ENCODE results near the gene CD3D. TPM values are rescaled to one million over a fixed set of nuclear protein-coding genes. Genes with fewer than 3 reads are reported as not detected.

Gene CD3D
- polyA plus RNA-seq, 3 donors = 0.25 to 0.61 (median 0.35) TPM

- no peak for DNase-seq (ENCODE audit: low read depth in 3 of 3, low spot score in 2 of 3)
These were observed 37.8 kb downstream of the CD3D start, which contains the start of gene CD3E for GRCh38 chr11:118304568-118305248. CD3E (plus strand) TSS chr11:118304730; CDS start chr11:118304953, 223 bp downstream.

GRCh38 chr11:118304227-118304567 is 38.3 kb downstream of the CD3D start:
- DNase-seq (ENCODE audit: low read depth in 3 of 3, low spot score in 2 of 3) = no peak

GRCh38 chr11:118301600-118302195 is 40.8 kb downstream of the CD3D start:
- DNase-seq (ENCODE audit: low read depth in 3 of 3, low spot score in 2 of 3) = no peak

GRCh38 chr11:118295815-118296454 is 46.6 kb downstream of the CD3D start:
- DNase-seq (ENCODE audit: low read depth in 3 of 3, low spot score in 2 of 3) = no peak

- DNase-seq (ENCODE audit: low read depth in 3 of 3, low spot score in 2 of 3) = no peak
These were observed 47.3 kb downstream of the CD3D start for GRCh38 chr11:118295199-118295598.

- no peak for DNase-seq (ENCODE audit: low read depth in 3 of 3, low spot score in 2 of 3)
These were observed 48.5 kb downstream of the CD3D start for GRCh38 chr11:118294053-118294452.

- DNase-seq (ENCODE audit: low read depth in 3 of 3, low spot score in 2 of 3) = no peak
These were observed 50.9 kb downstream of the CD3D start for GRCh38 chr11:118291477-118292135.

- no peak for DNase-seq (ENCODE audit: low read depth in 3 of 3, low spot score in 2 of 3)
These were observed 51.6 kb downstream of the CD3D start for GRCh38 chr11:118290923-118291322.

GRCh38 chr11:118289401-118289800 is 53.1 kb downstream of the CD3D start:
- DNase-seq (ENCODE audit: low read depth in 3 of 3, low spot score in 2 of 3) = no peak

Other genes with a start within 250 kb of the CD3D start
- 1 to 10 TPM in 2 of 3 donors, under 1 TPM in 1; 0.82 to 1.7 (median 1.1) TPM for gene SCN4B, start 189.9 kb downstream of the CD3D start, polyA plus RNA-seq (ENCODE audit: insufficient read length in 3 of 3)
- 1 to 10 TPM; 4.6 to 5.1 (median 5.0) TPM for gene SCN2B, start 166.1 kb downstream of the CD3D start, polyA plus RNA-seq (ENCODE audit: insufficient read length in 3 of 3)
- 1 to 10 TPM; 1.9 to 2.4 (median 2.3) TPM for gene JAML, start 117.7 kb downstream of the CD3D start, polyA plus RNA-seq (ENCODE audit: insufficient read length in 3 of 3)
- 1 to 10 TPM; 4.7 to 6.1 (median 5.3) TPM for gene MPZL3, start 90.3 kb downstream of the CD3D start, polyA plus RNA-seq (ENCODE audit: insufficient read length in 3 of 3)
- 10 to 100 TPM; 19.0 to 21.1 (median 20.7) TPM for gene MPZL2, start 78.4 kb downstream of the CD3D start, polyA plus RNA-seq (ENCODE audit: insufficient read length in 3 of 3)
- under 1 TPM; 0.30 to 0.57 (median 0.35) TPM for gene CD3E, start 38.0 kb downstream of the CD3D start, polyA plus RNA-seq (ENCODE audit: insufficient read length in 3 of 3)
- gene CD3G, start 1.6 kb upstream of the CD3D start, polyA plus RNA-seq (ENCODE audit: insufficient read length in 3 of 3) = under 1 TPM; 0.31 to 0.51 (median 0.43) TPM
- 10 to 100 TPM; 34.4 to 41.4 (median 34.7) TPM for gene UBE4A, start 16.9 kb upstream of the CD3D start, polyA plus RNA-seq (ENCODE audit: insufficient read length in 3 of 3)
- gene ATP5MG, start 58.9 kb upstream of the CD3D start, polyA plus RNA-seq (ENCODE audit: insufficient read length in 3 of 3) = 100 to 1,000 TPM; 478 to 504 (median 486) TPM
- 10 to 100 TPM; 36.0 to 39.2 (median 37.6) TPM for gene KMT2A, start 93.8 kb upstream of the CD3D start, polyA plus RNA-seq (ENCODE audit: insufficient read length in 3 of 3)
- 1 to 10 TPM; 1.1 to 1.5 (median 1.1) TPM for gene TTC36, start 184.8 kb upstream of the CD3D start, polyA plus RNA-seq (ENCODE audit: insufficient read length in 3 of 3)
- 10 to 100 TPM; 24.4 to 26.2 (median 25.7) TPM for gene TMEM25, start 188.5 kb upstream of the CD3D start, polyA plus RNA-seq (ENCODE audit: insufficient read length in 3 of 3)
- gene IFT46, start 223.2 kb upstream of the CD3D start, polyA plus RNA-seq (ENCODE audit: insufficient read length in 3 of 3) = 10 to 100 TPM; 43.6 to 49.4 (median 47.6) TPM
- 100 to 1,000 TPM; 200 to 209 (median 201) TPM for gene ARCN1, start 229.7 kb upstream of the CD3D start, polyA plus RNA-seq (ENCODE audit: insufficient read length in 3 of 3)

All from right renal cortex interstitium (tissue), 3 donors.